HG03066 (cell line): ENCODE measurements around the gene TWF1.
"Not testable (repeated sequence)": the region's sequence is repeated elsewhere in the genome, so short reads cannot be mapped to it uniquely, and the experiment has no call there.

Experiments
- ATAC-seq: cut with Tn5 transposase; IDR thresholded peaks from one replicate; pipeline ENCODE4 v1.9.1; 2021; ENCODE audit warnings: low read depth; ENCODE audit not compliant: unreplicated experiment

Gene TWF1

DNA sequence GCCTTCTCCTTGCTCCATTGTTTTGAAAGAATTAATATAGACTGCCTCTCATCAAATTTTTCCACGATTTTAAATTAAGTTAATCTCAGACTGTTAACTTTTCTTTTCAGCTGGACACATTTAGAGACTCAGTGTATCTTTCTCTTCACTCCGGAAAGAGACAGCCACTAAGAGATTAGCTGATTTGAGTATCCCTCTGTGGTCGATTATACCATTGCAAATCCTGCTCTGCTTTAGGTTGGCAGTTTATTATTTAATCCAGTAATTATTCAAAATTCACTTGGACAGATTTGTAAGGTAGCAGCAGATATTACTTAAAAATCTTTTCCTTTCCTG, 588 bp upstream of the TWF1 start:
- no peak for ATAC-seq

DNA sequence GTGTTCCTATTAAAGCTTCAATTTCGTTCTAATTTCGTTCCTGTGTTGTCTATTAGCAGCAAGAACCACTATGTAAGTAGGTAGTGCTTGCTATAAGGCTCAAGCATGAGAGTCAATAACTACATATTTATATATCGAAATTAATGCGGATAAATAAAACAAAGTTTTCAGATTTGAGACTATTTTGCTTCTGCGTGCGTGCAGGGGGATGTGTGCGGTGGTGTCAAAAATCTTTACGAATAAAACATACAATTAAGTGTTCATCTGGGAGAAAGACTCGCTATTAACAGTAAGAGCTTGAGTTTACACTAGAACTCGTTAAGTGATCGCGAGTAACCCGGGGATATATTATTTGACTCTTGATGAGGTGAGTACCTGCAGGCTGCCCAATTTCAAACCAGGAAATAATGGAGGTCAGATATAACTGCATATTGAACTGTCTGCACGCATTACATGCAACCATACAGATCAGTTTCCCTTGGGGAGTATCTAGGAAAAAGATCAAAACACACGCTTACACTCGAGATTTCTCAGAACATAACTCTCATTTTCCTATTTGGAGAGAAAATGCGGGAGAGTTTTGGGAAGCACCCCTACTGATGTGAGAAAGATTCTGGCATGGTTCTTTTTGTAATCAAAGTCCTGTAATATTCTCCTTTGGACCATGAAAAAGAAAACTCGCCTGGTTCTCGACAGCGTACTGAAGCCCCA, 813 bp downstream of the TWF1 start:
- no peak for ATAC-seq

DNA sequence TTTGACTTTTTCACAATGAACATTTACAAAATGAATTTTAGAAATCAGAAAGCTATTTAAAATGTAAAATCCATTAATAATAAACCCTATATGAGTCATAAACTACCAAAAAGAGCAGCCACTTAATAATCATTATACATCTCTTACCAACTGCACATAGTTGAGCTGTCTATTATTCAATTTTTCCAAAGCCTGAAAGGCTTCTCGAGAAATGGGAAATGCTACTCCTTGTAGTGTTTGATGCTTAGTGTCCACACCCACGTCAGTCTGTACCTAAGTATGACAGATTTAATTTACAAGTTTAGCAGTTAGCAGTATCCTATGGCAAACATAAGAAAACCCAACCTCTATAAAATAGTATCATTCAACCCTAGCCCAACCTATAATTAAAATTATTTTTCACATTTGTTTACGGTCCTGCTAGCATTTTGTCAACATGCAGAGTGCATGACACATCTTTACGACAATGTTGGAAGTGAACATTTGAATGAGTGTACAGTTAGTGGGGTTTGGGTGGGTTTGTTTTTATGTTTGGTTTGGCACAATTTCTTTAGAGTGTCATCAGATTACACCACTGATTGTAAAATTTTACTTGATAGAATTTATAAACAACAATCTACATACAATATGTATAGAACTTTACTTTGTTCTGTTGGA, 8.4 kb downstream of the TWF1 start:
- ATAC-seq: no peak

DNA sequence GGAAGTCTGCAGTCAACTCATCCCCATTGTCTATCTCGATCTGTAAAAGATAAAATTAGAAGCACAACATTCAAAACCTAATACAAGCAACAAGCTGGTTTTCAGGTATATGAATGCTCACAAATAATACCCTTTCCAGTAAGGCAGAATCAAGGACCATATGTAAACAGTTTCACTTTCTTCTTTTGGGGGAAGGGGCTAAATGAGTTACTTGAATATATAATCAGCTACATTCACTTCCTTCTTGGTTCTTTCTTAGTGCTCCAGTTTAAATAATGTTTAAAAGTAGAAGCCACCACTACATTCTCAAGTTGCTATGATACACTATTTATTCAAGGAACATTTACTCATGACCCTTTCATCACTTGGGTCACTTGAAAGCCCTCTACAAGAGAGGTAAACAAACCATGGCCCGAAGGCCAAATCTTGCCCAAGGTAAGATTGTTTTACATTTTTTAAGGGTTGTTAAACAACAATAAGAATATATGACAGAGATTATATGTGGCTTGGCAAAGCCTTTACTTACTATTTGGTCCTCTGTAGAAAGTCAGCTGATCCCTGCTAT, 10.3 kb downstream of the TWF1 start:
- ATAC-seq: no peak

DNA sequence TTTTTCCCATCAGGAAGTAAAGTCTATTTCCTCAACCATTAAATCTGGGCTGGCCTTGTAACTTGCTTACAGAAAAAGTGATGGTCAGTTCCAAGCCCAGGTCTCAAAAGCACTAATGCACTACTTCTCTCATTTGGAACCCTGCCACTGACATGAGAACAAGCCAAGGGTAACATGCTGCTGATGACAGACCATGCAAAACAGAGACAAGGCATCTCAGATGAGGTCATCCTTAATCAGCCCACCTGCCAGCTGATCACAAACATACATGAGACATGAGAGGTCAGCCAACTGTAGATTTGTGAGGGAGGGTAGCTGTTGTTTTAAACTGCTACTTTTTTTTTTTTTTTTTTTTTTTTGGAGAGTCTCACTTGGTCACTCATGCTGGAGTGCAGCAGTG, 16.2 kb downstream of the TWF1 start:
- no peak for ATAC-seq

DNA sequence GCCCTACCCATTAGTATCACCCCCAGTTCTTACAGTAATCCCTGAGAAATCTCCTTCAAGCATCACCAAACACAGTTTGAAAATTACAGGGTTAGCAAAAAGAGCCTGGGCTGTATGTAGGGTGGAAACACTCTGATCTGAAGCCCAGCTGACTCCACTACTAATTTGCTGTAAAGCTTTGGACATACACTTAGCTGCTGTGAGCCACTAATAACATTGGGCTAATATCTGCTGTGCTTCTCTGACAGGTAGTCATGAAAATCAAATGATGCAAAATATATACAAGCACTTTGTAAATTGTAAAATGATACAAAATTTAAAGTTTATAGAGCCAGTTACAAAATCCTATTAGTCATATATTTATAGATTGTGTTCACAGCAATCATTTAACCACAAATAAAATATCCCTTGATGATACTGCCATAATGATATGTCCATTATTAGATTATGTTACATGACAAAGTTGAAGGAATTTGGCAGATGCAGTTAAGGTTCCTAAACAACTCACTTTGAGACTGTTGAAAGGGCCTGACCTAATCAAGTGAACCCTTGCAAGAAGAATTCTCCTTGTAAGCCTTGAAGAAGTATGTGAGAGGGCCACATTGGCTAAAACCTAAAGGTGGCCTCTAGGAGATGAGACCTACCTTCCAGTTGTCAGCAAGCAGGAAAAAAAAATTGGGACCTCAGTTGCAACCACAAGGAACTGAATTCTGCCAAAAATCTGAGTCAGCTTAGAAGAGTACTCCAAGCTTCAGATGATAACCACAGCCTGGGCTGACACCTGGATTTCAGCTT, 19.0 kb downstream of the TWF1 start:
- ATAC-seq: no peak

DNA sequence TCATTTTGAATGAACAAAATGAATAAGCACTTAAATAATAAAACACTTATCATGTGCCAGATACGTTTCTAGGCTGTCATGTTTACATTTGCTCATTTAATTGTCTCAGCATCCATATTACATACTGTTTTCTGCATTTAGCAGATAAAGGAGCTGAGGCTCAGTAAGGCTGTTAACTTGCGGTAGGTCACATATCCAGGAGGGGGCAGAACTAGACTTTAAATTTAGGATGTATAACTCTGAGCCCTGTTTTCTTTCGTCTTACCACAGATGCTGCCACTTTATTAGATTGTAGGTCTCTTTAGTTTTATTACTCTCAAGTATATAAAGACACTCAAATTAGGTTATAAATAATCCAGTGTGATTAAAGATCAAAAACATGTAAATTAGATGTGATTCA, 29.6 kb downstream of the TWF1 start:
- no peak for ATAC-seq

DNA sequence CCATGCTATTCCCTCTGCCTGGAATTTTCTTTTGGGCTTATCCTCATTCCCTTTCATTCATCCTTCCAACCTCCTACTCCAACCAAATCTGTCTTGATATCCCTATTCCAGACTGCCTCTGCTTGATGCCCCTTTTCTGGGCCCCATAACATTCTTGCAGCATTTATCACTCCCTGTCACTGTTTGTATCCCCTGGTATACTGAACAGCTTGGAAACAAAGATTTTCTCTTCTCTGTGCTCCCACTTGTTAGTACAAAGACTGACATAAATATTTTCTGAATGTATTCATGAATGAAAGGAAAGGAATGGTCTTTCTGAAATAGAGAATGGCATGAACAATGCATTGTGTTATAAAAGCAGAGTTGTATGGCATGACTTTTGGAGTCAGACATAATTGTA, 39.8 kb downstream of the TWF1 start:
- no peak for ATAC-seq

DNA sequence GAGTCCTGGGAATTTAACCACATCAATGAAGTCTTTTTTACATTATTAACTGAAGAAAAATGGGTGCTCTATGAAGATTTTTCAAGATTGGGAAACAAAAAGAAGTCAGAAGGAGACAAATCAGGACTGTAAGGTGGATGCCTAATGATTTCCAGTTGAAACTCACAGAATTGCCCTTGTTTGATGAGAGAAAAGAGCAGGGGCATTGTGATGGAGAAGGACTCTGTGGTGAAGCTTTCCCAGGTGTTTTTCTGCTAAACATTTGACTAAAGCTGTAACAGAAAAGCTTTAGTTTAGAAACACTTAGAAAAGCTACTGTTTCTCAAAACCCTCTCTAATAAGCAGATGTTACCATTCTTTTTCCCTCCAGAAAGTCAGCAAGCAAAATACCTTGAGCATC, 41.6 kb downstream of the TWF1 start:
- ATAC-seq: no peak

DNA sequence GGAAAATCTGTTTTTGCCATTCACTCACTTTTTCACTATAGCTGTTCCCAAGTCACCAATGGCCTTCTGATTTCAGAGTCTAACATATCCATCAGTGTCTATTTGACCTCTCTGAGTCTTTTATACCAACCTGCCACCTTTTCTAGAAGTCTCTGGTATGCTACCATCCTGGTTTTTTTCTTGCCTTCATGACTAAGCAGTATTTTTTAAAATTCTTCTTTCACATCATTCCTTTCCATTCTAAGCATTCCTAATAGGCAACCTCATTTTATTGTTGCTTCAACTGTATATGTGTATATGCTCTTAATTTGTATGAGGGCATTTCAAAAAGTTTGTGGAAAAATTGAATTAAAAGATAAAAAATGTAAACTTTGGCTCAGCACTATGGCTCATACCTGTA, 42.3 kb downstream of the TWF1 start:
- ATAC-seq: no peak

DNA sequence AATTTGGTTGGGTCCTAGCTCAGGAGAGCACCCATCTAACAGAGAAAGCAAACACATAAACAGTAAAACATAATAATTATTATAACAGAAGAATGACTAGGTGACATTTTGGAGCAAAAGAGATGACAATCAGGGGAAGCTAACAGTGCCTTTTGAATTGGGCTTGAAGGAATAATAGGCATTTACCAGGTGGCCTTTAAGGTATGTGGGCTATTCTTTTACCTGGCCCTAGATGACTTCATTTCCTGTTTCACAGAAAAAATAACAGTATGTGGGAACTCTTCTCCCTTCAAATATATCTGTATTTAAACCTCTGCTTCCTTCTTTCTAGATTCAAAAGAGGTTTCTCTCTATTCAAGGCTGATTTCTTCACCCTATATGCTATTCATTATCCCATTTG, 43.5 kb downstream of the TWF1 start:
- ATAC-seq: no peak

DNA sequence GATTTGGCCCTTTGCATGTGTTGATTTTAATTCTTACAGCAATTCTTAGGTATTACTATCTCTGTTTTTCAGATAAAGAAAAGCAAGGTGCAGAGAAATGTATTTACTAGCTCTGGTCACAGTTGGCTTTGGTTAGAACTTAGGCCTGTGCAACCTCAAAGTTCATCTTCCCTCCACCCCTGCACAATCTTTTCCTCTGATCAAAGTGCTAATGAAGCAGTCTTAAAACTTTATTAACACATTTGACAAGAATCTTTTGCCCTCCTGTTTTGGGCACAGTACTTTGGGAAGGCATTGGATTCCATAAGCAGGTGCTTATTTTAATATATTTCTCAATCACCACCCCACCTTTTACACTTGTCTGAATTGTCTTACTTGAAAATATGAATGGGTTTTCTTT, 44.6 kb downstream of the TWF1 start:
- no peak for ATAC-seq

DNA sequence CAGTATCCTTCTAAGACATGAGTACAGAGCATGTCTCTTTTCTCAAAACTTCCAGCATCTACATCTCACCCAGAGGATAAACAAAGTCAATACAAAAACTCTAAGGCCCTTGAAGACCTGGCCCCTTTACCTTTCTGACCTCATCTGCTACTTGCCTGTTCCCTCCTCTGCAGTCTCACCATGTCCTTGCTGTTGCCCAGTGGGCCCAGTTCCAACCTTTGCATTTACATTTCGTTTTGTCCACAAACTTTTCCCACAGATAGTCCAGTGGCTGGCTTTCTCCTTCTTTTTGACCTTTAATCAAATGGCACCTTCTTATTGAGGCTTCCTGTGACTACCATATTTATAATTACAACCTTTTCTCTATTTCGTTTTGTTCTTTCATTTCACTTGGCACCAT, 45.7 kb downstream of the TWF1 start:
- no peak for ATAC-seq

DNA sequence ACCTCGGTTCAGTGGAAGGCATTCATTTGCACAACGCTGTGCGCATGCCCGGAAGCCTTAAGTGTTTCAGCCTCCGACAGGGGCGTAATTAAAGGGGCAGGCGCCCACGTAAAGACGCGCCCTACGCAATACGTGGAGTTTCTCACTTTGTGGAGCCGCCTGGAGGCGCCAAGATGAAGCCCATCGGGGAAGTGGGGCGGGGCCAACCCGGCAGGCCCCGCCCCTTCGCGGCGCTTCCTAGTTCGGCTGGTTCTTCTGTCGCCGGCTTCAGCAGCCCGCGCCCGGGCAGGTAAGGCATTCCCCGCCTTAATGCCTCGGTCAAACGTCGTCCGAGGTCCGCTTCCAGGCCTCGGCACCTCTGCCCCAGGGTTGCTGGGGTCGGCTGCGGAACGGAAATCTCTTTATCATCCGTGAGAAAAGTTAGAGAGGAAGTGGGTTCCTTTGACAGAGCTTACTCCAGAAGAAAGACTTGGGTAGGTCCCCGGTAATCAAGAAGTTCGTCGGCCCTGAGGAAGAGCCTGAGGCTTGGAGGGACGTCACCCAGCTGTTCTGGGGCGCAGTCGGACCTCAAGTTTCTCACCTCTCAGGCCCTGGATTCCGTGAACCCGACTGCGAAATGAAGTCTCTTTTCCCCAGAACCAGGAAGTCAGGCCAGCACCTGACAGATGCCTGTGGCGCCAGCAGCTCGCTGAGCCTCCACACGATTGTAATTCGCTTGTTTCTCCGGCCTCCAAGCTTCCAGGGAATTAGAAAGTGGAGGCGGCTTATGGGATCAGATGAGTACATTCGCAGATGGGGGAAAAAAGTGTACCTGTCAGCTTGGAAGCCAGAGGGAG, 47.2 kb downstream of the TWF1 start, which contains the start of the genes IRAK4 and PUS7L:
Gene IRAK4, plus strand, starts transcription at position 224 of the 836 bp plus-strand sequence. CDS start 9,161 bp downstream, outside the sequence.
Gene PUS7L, minus strand, starts transcription at position 63 of the 836 bp plus-strand sequence. CDS start 3,545 bp downstream, outside the sequence.
- ATAC-seq: peak; percentile 96

DNA sequence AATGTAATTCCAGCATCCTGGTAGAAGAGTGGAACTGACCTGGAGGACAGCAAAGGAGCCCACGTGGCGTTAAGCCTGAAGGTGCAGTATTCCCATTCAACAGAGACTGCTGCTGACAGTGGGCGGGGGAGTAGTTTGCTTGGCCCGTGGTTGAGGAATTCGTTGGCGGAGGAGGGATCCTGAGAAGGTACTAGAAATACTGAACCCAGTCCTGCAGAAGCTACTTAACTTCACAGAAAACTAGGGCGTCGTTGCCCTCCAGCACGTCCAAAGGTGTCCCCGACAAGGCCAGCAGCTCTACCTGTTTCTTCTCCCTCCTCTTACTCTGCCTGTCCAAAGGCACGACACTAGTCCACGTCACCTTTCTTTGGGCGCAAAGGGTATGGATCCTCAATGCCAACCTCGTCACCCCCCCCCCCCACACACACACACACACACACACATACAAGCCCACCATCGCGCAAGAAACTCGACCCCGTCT, 47.8 kb downstream of the TWF1 start:
- peak; percentile 4 for ATAC-seq

DNA sequence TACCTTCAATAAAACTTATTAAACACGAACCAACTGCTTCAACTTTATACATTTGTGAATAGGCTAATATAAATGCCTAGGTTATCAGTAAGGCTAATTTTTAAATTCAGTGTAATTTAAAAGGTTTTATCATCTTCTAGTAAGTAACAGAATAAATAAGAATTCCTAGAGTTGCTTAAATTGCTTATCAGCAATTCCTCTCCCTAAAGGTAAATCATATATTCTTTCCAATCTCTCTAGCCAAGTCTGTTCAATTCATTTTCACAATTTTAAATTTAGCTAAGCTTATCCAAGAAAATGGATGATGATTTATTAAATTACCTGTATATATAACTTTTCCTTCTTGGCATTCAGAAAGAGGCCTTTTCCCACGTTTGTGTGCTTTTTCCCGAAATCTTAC, 52.1 kb downstream of the TWF1 start:
- ATAC-seq: no peak

DNA sequence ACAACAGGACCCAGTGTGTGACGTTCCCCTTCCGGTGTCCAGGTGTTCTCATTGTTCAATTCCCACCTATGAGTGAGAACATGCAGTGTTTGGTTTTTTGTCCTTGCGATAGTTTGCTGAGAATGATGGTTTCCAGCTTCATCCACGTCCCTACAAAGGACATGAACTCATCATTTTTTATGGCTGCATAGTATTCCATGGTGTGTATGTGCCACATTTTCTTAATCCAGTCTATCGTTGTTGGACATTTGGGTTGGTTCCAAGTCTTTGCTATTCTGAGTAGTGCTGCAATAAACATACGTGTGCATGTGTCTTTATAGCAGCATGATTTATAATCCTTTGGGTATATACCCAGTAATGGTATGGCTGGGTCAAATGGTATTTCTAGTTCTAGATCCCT, 54.8 kb downstream of the TWF1 start:
- ATAC-seq: not testable (repeated sequence)

DNA sequence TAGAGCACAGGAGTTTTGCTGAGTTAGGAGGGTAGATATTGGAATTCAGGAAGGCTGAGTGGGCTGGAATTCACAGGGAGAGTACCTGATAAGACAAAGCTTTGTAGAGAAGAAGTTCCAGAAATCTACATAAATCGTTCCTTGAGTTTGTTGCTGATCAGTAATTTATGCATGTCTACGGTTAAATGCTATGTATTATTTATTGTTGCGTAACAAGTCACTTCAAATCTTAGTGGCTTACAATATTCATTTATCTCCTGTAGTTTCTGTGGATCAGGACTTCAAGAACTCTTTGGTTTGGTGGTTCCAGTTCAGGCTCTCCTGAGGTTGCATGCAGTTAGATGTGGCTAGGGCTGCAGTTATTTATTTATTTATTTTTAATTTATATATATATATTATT, 55.3 kb downstream of the TWF1 start:
- no peak for ATAC-seq

DNA sequence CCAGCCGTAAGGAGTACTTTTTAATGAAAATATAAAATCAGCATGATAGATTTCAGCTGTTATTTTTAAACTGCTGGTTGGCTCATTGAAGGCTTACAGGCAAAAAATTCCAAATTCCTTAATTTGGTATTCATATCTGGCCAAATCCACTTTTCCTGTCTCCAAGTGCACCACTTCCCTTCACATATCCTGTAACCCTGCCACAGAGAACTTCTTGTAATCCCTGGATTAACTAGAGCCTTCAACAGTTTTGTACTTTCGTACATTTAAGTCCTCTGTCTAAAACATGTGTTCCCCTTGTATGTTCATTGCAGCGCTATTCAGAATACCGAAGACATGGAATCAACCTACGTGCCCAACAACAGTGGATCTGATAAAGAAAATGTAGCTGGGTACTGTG, 57.1 kb downstream of the TWF1 start:
- no peak for ATAC-seq

DNA sequence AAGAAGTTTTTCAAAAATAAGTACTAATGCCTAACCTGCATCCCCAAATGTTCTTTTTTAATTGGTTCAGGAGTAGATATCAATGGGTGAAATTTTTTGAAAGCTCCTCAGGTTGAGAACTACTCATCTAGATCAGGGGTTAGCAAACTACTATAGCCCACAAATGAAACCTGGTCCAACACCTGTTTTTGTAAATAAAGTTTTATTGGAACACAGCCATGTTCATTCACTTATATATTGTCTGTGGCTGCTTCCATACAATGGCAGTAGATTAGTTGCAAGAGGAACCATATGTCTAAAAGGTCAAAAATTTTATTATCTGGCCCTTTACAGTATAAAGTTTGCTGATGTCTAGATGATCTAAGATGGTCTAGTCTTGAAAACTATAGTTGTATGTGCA, 61.3 kb downstream of the TWF1 start:
- ATAC-seq: no peak
